ENCODE data around the gene ARL2.

The ARL2 gene

DNA sequence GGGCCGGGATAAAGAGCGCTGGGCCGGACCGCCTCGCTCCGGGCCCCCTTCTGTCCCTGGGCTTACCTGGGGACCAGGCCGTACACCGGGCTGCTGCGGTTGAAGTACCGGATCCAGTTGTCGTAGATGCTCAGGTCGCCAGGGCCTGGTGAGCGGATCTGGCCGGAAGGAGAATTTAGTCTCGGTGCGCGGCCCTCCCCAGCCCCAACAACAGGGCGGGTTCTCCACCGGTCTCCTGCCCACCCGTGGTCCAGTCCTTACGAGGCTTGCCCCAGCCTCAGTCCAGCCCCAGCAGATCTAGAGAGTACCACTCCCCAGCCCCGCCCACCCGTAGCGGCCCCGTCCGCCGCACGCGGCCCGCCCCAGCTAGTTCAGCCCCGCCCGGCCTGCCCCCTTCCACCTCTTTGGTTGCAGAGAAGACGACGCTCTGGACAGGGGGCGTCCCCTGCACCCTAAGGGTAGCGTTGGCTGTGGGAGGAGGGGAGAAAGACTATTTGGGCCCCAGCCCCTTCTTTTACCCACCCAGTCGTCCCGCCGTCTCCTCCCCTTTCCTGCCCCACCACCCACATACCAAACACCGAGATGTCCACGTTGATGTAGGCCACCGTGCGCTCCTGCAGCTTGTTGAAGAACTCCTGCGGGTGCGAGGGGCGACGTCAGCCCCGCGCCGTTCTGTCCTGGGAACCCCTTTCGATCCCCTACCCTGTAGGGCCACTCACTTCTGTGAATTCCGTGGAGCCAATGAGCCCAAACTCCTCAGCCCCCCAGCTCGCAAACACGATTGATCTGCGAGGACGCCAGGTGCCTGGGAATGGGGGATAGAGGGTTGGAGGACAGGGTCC is 33.8 kb downstream of the ARL2 start:
- DNase-seq (ENCODE audit: low spot score) = no peak

DNA sequence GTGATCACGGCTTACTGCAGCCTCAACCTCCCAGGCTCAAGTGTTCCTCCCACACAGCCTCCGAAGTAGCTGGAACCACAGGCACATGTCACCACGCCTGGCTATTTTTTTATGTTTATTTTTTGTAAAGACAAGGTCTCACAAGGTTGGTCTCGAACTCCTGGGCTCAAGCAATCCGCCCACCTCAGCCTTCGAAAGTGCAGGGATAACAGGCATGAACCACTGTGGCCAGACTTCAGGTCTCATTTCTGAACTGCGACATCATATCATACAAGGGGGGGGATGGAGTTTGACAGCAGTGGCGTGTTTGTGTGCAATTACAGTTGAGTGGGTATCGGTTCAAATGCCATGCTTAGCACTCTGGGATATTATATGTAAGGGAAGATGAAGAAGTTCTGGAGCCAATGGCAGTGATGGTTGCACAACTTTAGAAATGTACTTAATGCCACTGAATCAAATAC is 37.5 kb downstream of the ARL2 start:
- no peak for DNase-seq (ENCODE audit: low spot score)

DNA sequence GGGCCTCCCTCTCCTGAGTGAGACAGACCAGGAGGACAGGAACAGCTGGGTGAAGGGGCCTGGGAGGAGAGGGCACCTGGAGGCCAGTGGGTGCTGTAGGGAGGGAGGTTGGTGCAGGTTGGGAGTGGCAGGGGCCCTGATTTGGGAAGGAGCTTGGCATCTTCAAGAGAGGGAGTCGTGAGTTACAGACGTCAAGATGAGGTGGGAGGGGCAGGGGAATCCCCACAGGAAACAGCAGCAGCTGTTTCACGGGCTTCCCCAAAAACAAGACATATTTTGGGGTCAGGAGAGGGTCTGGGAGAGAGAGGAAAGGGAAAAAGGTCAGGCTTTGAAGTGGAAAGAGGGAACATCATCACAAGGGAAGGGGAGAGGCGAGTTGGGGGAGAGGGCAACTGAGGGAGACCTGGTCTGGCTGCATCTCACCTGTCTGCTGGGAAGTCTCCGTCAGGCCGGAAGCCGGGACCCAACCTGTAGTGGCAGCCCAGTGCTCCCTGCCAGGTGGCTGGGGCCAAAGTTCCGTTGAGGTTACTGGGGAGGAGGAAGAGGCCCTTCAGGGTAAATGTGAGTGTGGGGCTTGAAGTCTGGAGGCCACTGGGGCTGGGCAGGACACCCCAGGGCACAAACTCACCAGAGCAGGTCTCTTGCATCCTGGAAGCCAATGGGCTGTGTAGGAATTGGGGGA is 40.0 kb downstream of the ARL2 start:
- peak; percentile 7 for DNase-seq (ENCODE audit: low spot score)

GRCh38 chr11:65055538-65055937 is 41.6 kb downstream of the ARL2 start:
- no peak for DNase-seq (ENCODE audit: low spot score)

DNA sequence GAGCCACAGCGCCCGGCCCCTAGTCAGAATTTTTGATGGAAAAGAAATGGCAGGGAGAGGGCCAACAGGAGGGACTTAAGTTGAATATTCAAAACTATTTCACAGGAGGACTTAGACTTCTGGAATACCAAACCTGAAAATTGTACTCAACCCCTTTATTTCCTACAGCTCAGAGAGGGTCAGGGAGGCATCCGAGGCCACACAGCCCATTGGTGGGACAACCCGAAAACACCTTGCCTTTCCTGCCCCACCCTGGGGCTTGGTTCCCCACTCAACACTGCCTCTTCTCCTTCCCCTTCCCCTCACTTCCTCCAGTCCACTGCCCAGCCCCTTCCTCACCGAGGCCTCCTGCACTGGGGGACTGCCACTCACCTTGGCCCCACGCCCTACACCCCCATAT is 43.0 kb downstream of the ARL2 start:
- DNase-seq (ENCODE audit: low spot score) = no peak

- DNase-seq (ENCODE audit: low spot score) = no peak
Observed at GRCh38 chr11:65057526-65057925, 43.6 kb downstream of the ARL2 start.

GRCh38 chr11:65058012-65058411 is 44.1 kb downstream of the ARL2 start:
- no peak for DNase-seq (ENCODE audit: low spot score)

DNA sequence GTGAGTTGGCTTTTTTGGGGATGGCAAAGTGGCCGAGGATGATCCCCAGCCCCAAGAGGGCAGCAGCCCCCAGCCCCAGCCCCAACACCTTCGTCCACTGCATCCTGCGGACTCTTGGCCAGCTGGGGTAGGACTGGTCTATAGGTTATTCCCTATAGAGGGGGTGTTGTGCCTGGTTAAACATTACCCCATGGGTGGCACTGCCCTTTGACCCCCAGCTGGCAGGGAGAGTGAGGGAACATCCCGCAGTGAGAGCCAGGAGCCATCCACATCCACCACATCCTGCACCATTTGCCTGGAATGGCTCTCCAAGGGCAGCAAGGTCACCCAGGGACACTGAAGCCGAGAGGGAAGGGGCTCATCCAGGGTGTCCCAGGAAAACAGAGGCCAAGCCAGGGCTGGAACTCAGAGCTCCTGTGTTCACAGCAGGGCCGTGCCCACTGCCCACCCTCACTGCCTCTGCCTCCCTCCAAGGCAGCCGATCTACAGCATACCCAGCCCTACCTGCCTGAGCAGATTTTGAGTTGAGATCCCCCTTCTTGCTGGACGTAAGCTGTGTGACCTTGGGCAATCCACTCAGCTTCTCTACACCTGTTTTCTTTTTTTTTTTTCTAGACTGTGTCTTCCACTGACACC is 44.6 kb downstream of the ARL2 start, which contains the start of gene NAALADL1:
NAALADL1 (minus strand) TSS at position 135 of the 636 bp plus-strand sequence; CDS start at position 103, 32 bp downstream.
- no peak for DNase-seq (ENCODE audit: low spot score)

- no peak for DNase-seq (ENCODE audit: low spot score)
Observed at GRCh38 chr11:65059523-65059922, 45.6 kb downstream of the ARL2 start.

GRCh38 chr11:65059959-65060824 is 46.2 kb downstream of the ARL2 start:
- no peak for DNase-seq (ENCODE audit: low spot score)

- DNase-seq (ENCODE audit: low spot score) = no peak
Observed at GRCh38 chr11:65060913-65061408, 47.0 kb downstream of the ARL2 start.

DNA sequence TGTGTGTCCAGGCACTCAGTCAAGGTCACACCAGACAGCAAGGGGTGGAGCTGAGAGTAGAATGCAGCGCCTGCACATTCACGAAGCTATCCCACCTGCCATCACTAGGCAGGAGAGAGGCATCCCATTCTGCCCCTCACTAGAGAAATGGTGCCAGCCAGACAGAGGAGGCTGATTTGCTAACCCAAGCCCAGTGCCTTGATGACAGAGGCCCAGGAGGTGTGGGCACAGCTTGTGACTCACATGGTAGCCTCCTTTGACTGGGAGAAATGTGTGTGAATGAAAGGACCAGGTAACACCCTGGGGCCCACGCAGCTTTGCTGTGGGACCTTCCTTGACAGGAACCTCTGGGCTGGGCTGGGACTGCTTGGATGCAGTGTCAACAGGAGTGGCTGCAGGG is 49.6 kb downstream of the ARL2 start:
- DNase-seq (ENCODE audit: low spot score) = no peak

- no peak for DNase-seq (ENCODE audit: low spot score)
Observed at GRCh38 chr11:65064847-65065240, 50.9 kb downstream of the ARL2 start.

DNA sequence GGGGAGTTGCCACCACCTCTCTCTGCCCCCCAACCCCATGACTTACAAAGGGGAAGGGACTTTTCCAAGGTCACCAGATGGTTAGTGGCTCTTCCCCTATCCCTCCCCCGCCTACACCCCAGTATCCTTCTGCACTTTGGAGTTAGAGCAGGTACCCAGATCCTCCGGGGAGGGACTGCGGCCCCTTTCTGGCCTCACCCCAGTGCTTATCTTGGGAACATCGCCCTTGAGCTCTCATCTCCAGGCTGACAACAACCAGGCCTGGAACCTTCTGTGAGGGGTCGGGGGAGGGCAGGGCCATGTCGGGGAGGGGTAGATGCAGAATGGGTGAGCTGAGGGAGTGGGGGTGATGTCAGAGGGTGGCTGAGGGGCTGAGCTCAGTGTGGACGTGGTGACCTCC is 51.9 kb downstream of the ARL2 start:
- DNase-seq (ENCODE audit: low spot score) = no peak

GRCh38 chr11:65066315-65066714 is 52.4 kb downstream of the ARL2 start:
- DNase-seq (ENCODE audit: low spot score) = no peak

GRCh38 chr11:65066805-65067291 is 52.9 kb downstream of the ARL2 start:
- no peak for DNase-seq (ENCODE audit: low spot score)

GRCh38 chr11:65067446-65067845 is 53.5 kb downstream of the ARL2 start:
- DNase-seq (ENCODE audit: low spot score) = no peak

DNA sequence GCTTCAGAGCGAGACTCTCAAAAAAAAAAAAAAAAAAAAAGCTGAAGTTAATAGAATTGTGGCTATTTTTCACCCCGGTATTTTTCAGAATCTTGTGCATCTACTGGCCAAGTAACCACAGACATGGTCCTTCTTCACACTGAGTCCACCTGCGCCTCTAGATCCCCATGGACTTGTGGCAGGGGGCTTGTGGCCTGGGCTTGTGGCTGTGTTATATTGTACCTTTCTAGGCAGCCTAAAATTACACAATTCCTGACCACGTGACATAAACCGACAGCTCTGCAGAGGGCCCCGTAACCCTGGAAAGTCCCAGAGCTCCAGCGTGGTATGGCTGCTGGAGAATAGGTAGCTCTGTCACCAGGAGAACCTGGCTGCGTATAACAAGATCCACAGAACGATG is 55.3 kb downstream of the ARL2 start:
- DNase-seq (ENCODE audit: low spot score) = no peak
